GM19468 (cell line): ENCODE results near the gene HBS1L.
A peak's percentile ranks its signal among the peaks of the same experiment; 100 is the strongest.

ENCODE experiments used
- ATAC-seq: cut with Tn5 transposase; IDR thresholded peaks from one replicate; pipeline ENCODE4 v1.9.1; 2021; ENCODE audit warnings: mild to moderate bottlenecking, moderate library complexity, moderate number of reproducible peaks; ENCODE audit not compliant: unreplicated experiment; ENCODE audit errors: extremely low read depth

The HBS1L gene

DNA sequence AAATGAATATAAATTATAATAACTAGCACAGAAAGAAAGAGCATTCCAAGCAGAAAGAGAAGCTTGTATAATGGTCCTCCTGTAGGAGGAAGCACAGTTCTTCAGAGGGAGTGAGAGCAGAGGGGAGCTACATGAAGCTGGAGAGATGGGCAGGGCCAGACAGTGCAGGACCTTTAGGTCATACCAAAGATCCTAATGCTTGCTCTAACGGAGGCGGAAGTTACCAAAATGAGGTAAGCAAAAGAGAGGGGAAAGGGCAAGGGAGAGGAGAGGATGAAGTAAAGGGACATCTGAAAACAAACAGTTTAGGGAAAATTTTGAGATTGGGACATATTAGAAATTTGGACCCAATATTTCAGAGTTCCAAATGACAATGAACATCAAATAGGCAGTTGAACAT lies 50.2 kb downstream of the HBS1L start:
- no peak for ATAC-seq

DNA sequence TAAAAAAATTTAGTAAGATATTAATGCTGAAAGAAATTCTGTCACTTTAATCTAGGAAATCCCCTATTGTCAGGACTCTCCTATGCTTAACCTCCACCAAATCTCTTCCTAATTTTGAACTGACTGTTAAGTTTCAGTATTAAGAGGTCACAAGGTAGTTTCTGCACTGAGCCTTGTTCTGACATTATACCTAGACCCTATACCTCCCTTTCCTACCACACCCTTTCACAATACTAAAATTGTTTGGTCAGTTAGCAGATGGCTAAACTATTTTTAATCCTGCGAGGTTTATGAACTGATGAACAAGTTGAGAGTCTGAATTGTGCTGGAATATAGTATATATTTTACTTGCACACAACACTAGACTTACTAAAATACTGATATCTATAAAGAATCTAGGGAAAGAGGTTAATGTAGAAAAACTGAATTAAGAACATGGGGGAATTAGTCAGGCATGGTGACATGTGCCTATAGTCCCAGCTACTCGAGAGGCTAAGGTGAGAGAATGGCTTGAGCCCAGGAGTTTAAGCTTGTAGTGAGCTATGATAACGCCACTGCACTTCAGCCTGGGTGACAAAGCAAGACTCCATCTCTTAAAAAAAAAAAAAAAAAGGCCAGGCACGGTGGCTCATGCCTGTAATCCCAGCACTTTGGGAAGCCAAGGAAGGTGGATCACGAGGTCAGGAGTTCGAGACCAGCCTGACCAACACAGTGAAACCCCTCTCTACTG lies 51.5 kb downstream of the HBS1L start:
- ATAC-seq, result peak; percentile 90

DNA sequence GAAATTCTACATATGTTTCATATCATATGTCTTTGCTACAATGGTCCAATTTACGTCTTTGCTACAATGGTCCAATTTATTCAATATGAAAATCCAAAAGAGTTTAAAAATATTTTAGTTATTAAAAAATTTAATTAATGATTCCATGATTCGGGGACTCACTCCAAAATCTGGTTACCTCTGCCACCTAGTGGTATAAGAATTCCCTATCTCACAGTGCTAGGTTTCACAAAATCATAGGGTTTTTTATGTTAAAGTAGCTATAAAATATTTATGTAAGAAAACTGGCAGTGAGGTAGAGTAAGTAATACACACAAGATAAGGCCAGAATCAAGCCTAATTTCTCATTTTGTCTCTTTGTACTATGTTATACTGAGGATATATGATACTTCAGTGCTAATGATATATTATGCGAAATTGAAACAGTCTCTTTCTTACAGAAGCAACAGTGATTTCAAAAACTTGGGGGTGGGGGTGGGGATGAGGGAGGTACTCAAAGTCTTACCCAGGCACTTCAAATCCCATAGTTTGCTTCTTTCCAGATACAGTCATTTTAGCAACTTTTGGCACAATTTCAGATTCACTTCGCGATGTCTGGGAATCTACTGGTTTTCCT lies 52.3 kb downstream of the HBS1L start:
- ATAC-seq, result no peak

DNA sequence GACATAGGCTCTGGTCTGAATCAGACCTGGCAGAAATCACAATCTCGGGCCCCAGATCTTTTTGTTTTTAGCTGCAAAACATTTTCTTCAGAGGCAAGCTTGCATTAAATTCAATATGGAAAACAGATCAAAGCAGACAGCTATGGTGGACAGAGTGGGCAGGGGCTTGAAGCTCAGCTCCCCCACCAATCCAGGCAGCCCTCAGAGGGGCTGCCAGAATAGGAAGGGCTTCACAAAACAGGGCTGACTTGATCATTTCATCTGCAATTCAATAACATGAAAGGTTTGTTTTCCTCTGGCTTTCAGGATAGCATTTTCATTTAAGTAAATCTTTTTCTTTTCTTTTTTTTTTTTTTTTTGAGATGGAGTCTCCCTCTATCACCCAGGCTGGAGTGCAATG lies 55.5 kb downstream of the HBS1L start:
- ATAC-seq, result no peak

DNA sequence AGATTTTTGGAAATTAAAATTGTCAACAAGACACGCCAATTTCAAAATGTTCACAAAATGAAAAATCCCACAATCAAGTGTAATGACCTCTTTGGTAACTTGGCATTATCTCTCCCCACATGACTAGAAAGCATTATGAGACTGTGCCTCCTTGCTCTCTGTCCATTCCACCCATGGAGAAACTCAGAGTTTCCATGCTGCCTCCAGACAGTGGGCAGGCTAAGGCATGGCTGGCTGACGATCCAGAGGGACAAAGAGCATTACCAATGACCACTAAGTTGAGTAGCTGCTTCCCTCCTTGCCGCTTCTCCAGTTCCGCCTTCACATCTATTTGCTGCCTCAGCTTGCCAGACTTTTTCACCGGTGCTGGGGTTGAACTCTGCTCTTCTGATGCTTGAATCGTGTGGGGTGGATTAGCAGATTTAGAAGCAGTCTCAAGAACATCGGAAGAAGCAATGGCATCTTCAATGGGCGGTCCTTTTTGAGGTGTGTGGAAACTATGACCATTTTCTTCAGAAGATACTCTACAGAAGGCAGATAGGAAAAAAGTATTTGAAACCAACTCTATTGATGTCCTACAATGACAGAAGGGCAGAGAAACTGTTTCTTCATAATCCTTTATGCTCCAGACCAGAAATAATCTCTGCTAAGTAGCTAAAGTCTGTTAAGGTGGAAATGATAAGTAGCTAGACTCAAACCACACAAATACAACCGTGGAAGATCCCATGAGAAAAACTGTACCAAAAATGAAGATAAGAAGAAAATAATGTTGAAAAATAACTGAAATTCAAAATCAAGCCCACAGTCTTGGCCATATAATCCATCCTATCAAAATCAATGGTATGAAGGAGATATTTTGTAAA lies 57.3 kb downstream of the HBS1L start:
- ATAC-seq, result no peak

DNA sequence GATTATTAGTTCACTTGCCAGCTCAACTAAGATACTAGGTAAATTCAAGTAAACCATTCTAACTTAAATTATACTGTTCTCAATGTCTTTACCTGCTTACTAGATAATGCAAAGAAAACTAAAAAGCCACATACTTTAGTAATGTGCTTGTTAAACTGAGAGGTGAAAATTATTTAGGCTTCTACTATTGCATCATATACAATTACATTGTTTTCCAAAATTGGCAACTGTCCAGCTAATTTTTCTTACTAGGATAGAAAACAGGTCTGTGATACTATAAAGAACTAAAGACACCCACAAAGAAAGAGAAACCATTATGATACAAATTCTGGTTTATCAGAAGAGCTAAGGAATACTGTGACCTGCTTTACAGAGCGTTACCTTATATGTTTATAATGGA lies 59.1 kb downstream of the HBS1L start:
- ATAC-seq, result no peak

DNA sequence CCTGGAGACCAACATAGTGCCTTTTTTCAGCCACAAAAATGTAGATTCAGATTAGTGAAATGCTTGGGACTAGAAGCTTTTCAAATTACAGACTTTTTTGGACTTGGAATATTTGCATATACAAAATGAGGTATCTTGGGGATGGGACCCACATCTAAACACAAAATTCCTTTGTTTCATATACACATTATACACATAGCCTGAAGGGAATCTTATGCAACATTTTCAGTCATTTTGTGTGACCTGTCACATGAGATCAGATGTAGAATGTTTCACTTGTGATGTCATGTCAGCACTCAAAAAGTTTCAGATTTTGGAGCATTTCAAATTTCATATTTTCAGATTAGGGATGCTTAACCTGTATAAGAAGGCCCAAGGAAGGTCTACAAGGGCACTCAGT lies 60.2 kb downstream of the HBS1L start:
- ATAC-seq, result no peak

DNA sequence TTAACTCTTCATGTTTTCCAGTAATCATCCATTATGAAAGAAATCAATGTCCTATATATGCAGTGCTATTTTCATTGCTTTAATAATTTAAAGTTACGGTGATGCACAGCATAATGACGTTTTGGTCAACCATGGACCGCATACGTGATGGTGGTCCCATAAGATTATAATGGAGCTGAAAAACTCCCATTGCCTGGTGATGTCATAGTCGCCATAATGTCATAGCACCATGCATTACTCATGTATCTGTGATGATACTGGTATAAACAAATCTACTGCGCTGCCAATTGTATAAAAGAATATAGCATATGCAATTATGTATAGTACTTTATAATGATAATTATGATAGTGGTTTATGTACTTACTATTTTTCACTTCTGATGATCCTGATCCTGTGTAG lies 62.5 kb downstream of the HBS1L start:
- ATAC-seq, result no peak

DNA sequence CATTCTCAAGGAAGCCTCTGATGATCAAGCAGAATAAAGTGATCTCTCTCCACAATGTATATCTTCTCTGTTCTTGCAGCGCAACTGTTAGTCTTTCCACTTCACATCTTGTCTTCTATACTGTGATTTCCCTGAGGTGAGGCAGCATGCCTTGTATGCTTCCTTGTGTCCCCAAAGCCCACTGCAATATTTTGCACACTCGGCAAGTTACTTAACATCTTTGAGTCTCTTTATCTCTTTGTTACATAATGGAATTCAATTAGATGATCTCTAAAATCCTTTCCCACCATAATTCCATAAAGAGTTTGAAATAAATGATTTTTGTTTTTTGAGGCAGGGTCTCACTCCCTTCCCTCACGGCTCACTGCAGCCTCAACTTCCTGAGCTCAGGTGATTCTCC lies 64.4 kb downstream of the HBS1L start:
- no peak for ATAC-seq

DNA sequence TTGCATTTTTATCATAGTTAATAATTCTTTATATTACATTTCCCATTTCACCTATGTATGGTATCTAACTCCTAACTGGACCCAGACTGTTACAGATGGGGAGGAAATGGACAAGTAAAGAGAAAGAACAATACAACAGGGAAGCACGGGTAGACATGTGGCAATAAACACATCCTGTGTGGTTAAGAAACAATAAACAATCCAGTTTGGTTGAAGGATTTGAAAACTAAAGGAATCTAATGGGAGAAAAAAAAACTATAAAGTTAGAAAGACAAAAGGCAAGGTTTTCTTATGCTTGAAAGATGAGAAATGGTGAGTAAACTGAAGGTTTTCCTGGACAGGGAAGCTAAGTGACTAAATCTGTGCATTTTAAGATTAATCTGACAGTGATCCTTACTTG lies 69.8 kb downstream of the HBS1L start:
- ATAC-seq, result no peak

DNA sequence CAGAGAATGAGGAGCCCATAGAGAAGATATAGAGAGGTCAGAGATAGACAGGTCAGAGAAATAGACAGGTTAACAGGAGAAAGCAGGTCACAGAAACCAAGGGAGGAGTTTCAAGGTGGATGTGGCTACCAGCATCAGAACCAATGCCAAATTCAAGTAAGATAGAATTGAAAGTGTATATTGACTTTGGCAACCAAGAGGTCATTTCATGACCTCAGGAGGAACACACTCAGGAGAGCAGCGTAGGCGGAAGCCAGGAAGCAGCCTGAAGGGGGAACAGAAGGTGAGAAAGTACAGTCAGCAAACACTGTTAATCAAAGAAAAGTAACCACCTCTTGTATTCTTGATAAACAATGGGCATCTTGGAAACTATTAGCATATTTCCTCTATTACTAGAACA lies 70.8 kb downstream of the HBS1L start:
- ATAC-seq, result no peak

DNA sequence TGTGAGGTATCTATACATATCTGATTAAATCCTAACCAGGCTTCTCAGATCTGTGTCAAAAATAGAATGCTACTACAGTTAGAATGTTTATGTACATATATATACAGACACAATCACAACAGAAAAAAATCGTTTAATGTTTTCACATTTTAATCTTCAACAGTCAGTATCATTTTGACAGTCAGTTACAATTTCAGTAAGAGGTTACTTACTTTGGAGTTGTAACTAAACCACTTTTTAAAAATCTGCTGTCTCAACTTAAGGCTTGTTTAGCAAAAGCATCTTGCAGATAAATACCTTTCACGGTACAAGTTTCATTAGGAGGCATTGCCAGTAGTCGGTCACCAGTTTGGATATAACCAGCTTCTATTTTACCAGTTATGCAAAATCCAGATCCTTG lies 72.5 kb downstream of the HBS1L start:
- ATAC-seq, result no peak

DNA sequence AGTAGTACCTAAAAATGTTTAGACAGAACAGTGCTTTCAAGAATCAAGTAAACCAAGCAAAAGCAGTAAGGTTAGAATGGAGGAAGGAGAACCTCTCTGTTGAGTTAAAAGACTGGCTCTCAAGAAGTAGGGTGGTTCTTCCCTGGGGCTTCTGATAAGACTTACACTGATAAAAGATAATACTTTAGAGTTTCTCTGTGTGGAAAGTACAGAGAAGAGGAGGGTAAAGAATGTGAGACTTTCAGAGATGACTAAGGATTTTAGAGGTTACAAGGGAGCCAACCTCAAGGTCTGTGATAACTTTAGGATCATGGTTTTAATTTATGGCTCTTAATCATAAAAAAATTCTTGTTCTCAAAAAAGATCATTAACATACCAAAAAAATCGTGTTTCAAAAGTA lies 73.8 kb downstream of the HBS1L start:
- ATAC-seq, result no peak

DNA sequence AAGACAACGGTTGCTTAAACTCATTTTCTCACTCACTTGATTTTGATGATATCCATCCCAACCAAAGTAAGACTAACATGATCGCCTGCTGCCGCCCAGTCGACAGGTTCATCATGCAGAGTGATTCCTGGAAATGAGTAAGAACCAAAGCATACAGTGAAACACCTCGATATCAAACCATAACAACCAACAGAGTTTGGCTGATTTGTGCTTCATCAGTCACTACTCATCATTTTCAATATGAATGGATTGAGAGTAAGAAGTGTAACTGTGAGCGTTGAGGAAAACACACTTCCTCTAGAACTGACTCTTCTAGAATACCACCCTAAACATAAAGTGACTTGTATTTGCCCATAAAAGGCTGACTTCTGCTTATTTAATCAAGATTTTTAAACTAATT lies 75.5 kb downstream of the HBS1L start:
- peak; percentile 34 for ATAC-seq

DNA sequence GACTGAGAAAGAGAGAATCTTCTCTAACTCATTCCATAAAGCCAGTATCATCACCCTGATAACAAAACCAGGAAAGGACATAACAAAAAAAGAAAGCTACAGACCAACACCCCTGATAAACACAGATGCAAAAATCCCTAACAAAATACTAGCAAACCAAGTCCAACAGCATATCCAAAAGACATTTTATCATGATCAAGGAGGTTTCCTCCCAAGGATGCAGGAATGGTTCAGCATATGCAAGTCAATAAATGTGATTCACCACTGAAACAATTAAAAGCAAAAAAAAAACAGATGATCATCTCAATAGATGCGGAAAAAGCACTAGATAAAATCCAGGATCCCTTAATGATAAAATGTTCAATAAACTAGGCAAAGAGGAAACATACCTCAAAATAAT lies 80.3 kb downstream of the HBS1L start:
- ATAC-seq, result no peak

DNA sequence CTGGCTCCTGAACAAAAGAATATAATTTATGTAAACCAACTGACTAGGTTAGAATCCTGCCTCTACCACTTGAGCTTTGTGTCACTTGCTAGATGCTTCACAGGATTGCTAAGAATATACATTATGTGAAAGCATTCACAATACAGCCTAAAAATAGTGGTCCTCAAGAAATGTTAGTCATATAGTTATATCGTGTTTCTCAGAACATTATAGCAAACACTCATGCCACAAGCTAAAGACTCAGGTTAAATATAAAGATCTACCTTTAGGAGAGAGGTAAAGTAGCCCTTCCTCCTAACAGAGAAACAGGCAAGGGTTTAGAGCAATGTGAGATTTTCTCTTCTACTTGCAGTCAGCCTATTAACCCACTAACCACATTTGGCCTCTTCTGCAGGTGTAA lies 86.9 kb downstream of the HBS1L start:
- no peak for ATAC-seq

DNA sequence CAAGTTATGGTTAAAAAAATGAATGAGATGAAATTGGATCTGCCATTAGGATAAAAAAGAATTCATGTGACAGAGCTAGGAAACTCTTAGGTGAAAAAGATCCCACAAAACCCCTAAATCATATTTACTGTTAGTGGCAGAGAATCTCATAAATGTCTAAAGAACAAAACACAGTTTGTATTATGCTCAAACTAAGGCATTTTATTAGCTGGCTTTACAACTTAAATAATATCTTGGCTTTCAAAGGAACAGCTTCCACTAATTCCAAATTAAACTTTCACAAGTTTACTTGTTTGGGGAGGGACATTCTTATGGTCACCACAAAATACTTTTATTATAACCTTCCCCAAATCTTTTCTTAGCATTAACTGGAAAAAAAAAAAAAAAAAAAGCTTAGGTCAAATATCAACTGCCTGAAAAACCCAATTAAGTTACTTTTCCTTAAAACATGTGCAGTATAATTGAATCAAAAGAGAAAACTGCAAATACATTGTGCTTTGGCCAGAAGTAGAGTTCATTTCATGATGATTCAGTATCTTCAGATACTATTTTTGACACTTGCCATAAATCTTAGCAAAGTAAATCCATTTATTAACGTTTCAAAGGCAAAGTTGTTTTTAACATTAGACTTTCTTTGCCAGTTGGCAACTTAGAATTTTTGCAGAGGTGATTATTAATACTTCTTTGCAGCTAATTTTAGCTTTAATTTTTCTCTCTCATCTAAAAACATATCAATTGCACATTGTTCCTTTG lies 90.0 kb downstream of the HBS1L start:
- ATAC-seq, result no peak

DNA sequence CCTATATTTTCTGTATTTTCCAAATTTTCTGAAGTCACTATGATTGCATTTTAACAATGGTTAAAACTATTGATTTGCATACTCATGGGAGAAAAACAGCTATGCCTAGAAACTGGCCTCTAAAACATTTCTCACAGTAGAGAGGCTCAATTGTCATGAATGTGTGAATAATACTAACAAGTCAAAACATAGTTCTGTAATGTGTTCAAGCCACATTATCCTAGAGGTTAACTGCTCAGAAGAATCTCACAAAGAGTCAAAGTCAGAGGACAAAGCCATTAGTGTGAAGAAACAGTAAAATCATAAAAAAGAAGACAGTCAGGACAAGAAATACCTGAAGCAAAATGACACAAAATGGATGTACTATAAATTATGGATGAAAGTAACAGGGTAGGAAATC lies 92.2 kb downstream of the HBS1L start:
- no peak for ATAC-seq

DNA sequence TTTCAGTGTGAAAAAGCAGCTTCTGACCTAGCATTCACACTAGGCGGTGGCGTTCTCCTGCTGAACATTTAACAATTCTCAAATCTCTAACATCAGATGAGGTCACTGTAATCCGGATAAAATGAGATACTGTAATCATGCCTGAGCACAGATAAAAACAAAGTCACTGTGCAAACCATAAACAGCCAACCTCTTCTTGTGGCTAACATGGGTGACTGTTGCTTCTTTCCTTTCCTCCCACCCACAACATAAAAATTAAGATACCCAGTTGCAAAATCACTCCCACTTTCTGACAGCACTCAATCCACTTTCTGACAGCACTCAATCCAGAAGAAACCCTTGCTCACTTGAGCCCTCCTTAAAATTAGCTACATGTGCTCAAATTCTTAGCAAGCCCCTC lies 93.3 kb downstream of the HBS1L start:
- no peak for ATAC-seq

DNA sequence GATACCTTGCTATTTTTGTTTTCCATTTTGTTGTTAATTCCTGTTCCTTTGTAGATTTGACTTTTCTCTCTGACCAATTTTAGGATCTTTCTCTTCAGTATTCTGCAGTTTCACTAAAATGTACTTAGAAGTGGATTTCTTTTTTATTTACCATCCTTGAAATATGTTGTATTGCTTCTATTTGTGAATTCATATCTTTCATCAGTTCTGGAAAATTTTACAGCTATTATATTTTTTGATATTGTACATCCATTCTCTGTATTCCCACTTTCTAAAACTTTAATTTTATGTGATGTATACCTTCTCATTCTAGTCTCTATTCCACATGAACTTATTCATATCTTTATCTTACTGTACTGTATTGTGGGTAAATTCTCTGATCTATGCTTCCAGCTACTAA lies 95.0 kb downstream of the HBS1L start:
- no peak for ATAC-seq

DNA sequence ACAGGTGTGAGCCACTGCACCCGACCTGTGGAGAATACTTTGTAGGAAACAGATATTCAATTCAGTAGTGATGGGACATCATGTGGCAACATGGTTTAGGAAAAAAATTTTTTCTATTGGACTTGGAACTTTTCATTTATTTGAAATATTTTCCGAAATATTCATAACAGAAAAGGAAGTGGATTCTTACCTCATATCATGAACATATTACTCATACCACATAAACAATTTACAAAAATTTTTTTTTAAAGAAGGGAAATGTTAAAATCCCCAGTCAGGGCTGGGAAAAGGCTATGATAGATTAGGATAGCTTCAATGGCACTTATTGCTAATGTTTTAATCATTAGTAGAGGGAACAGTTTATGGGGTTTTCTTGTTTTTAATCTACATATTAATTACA lies 97.9 kb downstream of the HBS1L start:
- no peak for ATAC-seq
